Measurements from ENCODE around the gene CASK.

DNA sequence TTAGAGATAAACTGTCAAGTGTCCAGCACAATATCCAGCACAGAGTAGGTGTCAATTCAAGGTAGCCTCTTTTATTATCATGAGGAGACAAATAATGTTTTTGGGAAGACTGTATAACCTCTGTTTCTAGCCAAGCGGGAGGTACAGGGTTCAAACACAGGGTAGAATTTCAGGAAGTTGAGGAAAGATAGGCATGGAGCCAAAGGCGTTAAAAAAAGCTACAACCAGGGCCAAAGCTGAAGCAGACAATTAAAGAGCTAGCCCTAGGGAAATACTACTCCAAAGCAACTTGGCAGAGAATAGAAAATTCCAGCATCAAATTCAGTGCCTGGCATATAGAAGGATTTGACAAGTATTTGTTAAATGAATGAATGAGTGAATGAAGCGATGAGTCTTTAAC lies 40.0 kb upstream of the CASK start:
- TF ChIP-seq POLR2A (IDR thresholded peaks at IDR 0.05) = no peak
- TF ChIP-seq CTCF (IDR thresholded peaks at IDR 0.05) = no peak

All from prostate gland (tissue), 2 donors.